T-cell (primary cell): Measurements from ENCODE around the gene CCDC9B. TPM values are rescaled to one million over a fixed set of nuclear protein-coding genes. Genes with fewer than 3 reads are reported as not detected.

ENCODE experiments used
- ATAC-seq, 4 experiments: fragments of 200-7000 bp in 3 of 4; fragments of 150-1000 bp in 1 of 4; cut with Tn5 transposase; replicated peaks in 1 of 4; 1 replicate in 3 of 4; 2 replicates in 1 of 4; pipeline ENCODE4 v1.10.0; 2021; ENCODE audit warnings: moderate library complexity in 3 of 4, mild to moderate bottlenecking in 2 of 4, moderate number of reproducible peaks in 1 of 4
- CTCF ChIA-PET, 2 donors: fragments of 300-600 bp; sonication (Branson Sonifier 250); formaldehyde crosslinking; loops; one replicate each; lab custom pipeline; 2022; ENCODE audit warnings: antibody characterized with exemption in 2 of 2; lab: Charles Lee
- POLR2A ChIA-PET, 2 donors: fragments of 300-600 bp; sonication (Branson Sonifier 250); formaldehyde crosslinking; loops; one replicate each; lab custom pipeline; 2022; ENCODE audit warnings: antibody characterized with exemption in 2 of 2; lab: Charles Lee
- DNase-seq, 35 experiments: peaks; one replicate each; pipeline versions ENCODE4 v3.0.0 to v3.0.0-alpha.2; 2013 to 2023
- H3K27ac ChIP-seq: one replicate; pipeline ENCODE4 v1.5.1; 2013; ENCODE audit warnings: low read length
- H3K27me3 ChIP-seq, 2 experiments: replicated peaks in 1 of 2; 1 replicate in 1 of 2; 2 replicates in 1 of 2; pipeline versions ENCODE4 v1.6.1 to v1.7.0; 2013; ENCODE audit warnings: low read length in 1 of 2, mixed read lengths in 1 of 2; ENCODE audit not compliant: control insufficient read depth in 2 of 2, insufficient read depth in 2 of 2; ENCODE audit errors: extremely low read depth in 1 of 2
- H3K36me3 ChIP-seq, 2 donors: 1 replicate in 1 of 2; 2 replicates in 1 of 2; pipeline versions ENCODE4 v1.6.1 to v1.7.0; 2013; ENCODE audit warnings: low read length in 1 of 2; ENCODE audit not compliant: control insufficient read depth in 2 of 2, insufficient read depth in 1 of 2; ENCODE audit errors: extremely low read depth in 1 of 2
- H3K4me1 ChIP-seq, 2 experiments: 1 replicate in 1 of 2; 2 replicates in 1 of 2; pipeline versions ENCODE4 v1.6.1 to v1.7.0; 2013; ENCODE audit warnings: low read length in 2 of 2, mixed read lengths in 1 of 2; ENCODE audit not compliant: insufficient read depth in 2 of 2, control insufficient read depth in 1 of 2; ENCODE audit errors: extremely low read depth in 1 of 2
- H3K4me3 ChIP-seq, 2 donors: 1 replicate in 1 of 2; 2 replicates in 1 of 2; pipeline versions ENCODE4 v1.5.1 to v1.7.0; 2013; ENCODE audit warnings: mild to moderate bottlenecking in 2 of 2, low read length in 1 of 2, moderate library complexity in 1 of 2; ENCODE audit not compliant: control insufficient read depth in 1 of 2; ENCODE audit errors: extremely low read depth in 1 of 2
- H3K9me3 ChIP-seq: 2 replicates; pipeline ENCODE4 v1.7.0; 2013
- H3K27ac Mint-ChIP-seq, 2 donors: one replicate each; pipeline ENCODE4 v1.8.0; 2020 to 2021; ENCODE audit warnings: mild to moderate bottlenecking in 2 of 2, mixed read lengths in 2 of 2
- H3K27me3 Mint-ChIP-seq, 2 donors: one replicate each; pipeline ENCODE4 v1.8.0; 2021 to 2022; ENCODE audit warnings: mixed read lengths in 2 of 2
- H3K36me3 Mint-ChIP-seq: one replicate; pipeline ENCODE4 v1.8.0; 2021; ENCODE audit warnings: mixed read lengths
- H3K4me1 Mint-ChIP-seq, 3 donors: one replicate each; pipeline ENCODE4 v1.8.0; 2020 to 2022; ENCODE audit warnings: mixed read lengths in 3 of 3, mild to moderate bottlenecking in 1 of 3
- H3K4me3 Mint-ChIP-seq, 3 donors: one replicate each; pipeline ENCODE4 v1.8.0; 2020 to 2022; ENCODE audit warnings: mild to moderate bottlenecking in 3 of 3, mixed read lengths in 3 of 3, moderate library complexity in 3 of 3
- H3K9me3 Mint-ChIP-seq, 3 donors: one replicate each; pipeline ENCODE4 v1.8.0; 2020 to 2022; ENCODE audit warnings: mixed read lengths in 3 of 3
- WGBS: methylation state at CpG from one replicate; pipeline ENCODE4 v1.1.5; 2013; ENCODE audit warnings: missing lambda C conversion rate; ENCODE audit not compliant: insufficient coverage; 5-methylcytosine and 5-hydroxymethylcytosine counted together
- total RNA-seq, 35 experiments: library from RNA in 6 of 35; stranded (reverse) in 6 of 35; fragments of 120-200 nt in 1 of 35; gene quantifications; one replicate each; pipeline versions ENCODE4 v1.2.1 to v1.2.4 and lab custom pipeline; 2013 to 2026

CCDC9B gene
- total RNA-seq, 5 donors from 2014 or later (not counting 1 experiment from before 2014, with no cell fraction given): 0.80 to 2.2 (median 1.7) TPM

GRCh38 chr15:40331026-40331425, 9.7 kb downstream of the CCDC9B start:
- ChIA-PET POLR2A (no interaction called here), CTCF (interaction anchor here (1.4 to 1.9 kb wide), 2 partner anchors 10 to 52 kb away, joined by 4 to 6 read pairs; no protein-coding TSS in a partner anchor)
- Histone ChIP-seq H3K4me1 (peaks cover 14 to 23% of the 10 kb centered on the region in 2 experiments), H3K9me3 (no peaks in the 10 kb centered on the region), H3K27ac (no peak overlapping the region), H3K27me3 (no peaks in the 10 kb centered on the region), H3K36me3 (no peaks in the 10 kb centered on the region), H3K4me3 (no peak overlapping the region)
- Mint-ChIP-seq H3K4me1 (peaks cover 14 to 38% (median 17%) of the 10 kb centered on the region in 3 donors), H3K27ac (no peak overlapping the region), H3K4me3 (no peak overlapping the region), H3K9me3 (no peaks in the 10 kb centered on the region), H3K27me3 (no peaks in the 10 kb centered on the region), H3K36me3 (no peaks in the 10 kb centered on the region)
- WGBS: no CpG with 5 or more reads among the region's 7 CpGs
- ATAC-seq: no peak
- DNase-seq: no peak

GRCh38 chr15:40330368-40330836, 10.3 kb downstream of the CCDC9B start:
- H3K9me3 Mint-ChIP-seq: no peaks in the 10 kb centered on the region
- H3K27ac ChIP-seq: no peak overlapping the region
- DNase-seq (no peak), ATAC-seq (no peak)
- no peaks in the 10 kb centered on the region for H3K27me3 ChIP-seq
- no peaks in the 10 kb centered on the region for H3K27me3 Mint-ChIP-seq
- no peak overlapping the region for H3K27ac Mint-ChIP-seq
- no peaks in the 10 kb centered on the region for H3K36me3 Mint-ChIP-seq
- no peak overlapping the region for H3K4me3 Mint-ChIP-seq
- POLR2A ChIA-PET: no interaction called here
- H3K36me3 ChIP-seq: no peaks in the 10 kb centered on the region
- peaks cover 15 to 25% of the 10 kb centered on the region in 2 experiments for H3K4me1 ChIP-seq
- H3K4me3 ChIP-seq: no peak overlapping the region
- CTCF ChIA-PET: interaction anchor here (0.9 to 1.9 kb wide), 3 partner anchors 9 to 55 kb away, joined by 4 to 6 read pairs (median 4); no protein-coding TSS in a partner anchor
- no peaks in the 10 kb centered on the region for H3K9me3 ChIP-seq
- peaks cover 20 to 42% (median 23%) of the 10 kb centered on the region in 3 donors for H3K4me1 Mint-ChIP-seq
- 97% methylated on average over 4 of the region's 5 CpGs for WGBS

GRCh38 chr15:40329804-40330203, 10.9 kb downstream of the CCDC9B start:
- ATAC-seq: no peak
- ChIA-PET CTCF (interaction anchor here in 1 of 2 donors (0.9 to 1.9 kb wide), 2 partner anchors 9 to 55 kb away, joined by 4 to 6 read pairs; no protein-coding TSS in a partner anchor), POLR2A (interaction anchor here in 1 of 2 donors (0.7 kb wide), 1 partner anchor 23 kb away, joined by 4 read pairs; no protein-coding TSS in a partner anchor)
- no peaks in the 10 kb centered on the region for H3K9me3 Mint-ChIP-seq
- H3K27me3 Mint-ChIP-seq: no peaks in the 10 kb centered on the region
- no peak overlapping the region for H3K27ac ChIP-seq
- H3K27ac Mint-ChIP-seq: no peak overlapping the region
- no peaks in the 10 kb centered on the region for H3K36me3 ChIP-seq
- H3K4me3 Mint-ChIP-seq: no peak overlapping the region
- no peaks in the 10 kb centered on the region for H3K9me3 ChIP-seq
- peaks cover 24 to 48% (median 27%) of the 10 kb centered on the region in 3 donors for H3K4me1 Mint-ChIP-seq
- H3K36me3 Mint-ChIP-seq: no peaks in the 10 kb centered on the region
- no peak overlapping the region for H3K4me3 ChIP-seq
- no peak for DNase-seq
- H3K27me3 ChIP-seq: no peaks in the 10 kb centered on the region
- 100% methylated on average over 3 of the region's 7 CpGs for WGBS
- peaks cover 16 to 26% of the 10 kb centered on the region in 2 experiments for H3K4me1 ChIP-seq

- Mint-ChIP-seq H3K36me3 (no peaks in the 10 kb centered on the region), H3K27ac (no peak overlapping the region), H3K27me3 (no peaks in the 10 kb centered on the region), H3K9me3 (no peaks in the 10 kb centered on the region), H3K4me3 (no peak overlapping the region), H3K4me1 (peaks cover 19 to 41% (median 21%) of the 10 kb centered on the region in 3 donors)
- Histone ChIP-seq H3K4me1 (peaks cover 7 to 21% of the 10 kb centered on the region in 2 experiments), H3K27me3 (no peaks in the 10 kb centered on the region), H3K9me3 (no peaks in the 10 kb centered on the region), H3K36me3 (no peaks in the 10 kb centered on the region), H3K27ac (no peak overlapping the region), H3K4me3 (no peak overlapping the region)
- ChIA-PET CTCF (interaction anchor here (0.7 to 5.1 kb wide), 2 partner anchors 9 to 15 kb away, joined by 3 to 30 read pairs; no protein-coding TSS in a partner anchor), POLR2A (interaction anchor here (0.6 to 0.7 kb wide), 2 partner anchors 68 to 107 kb away, joined by 3 to 4 read pairs; no protein-coding TSS in a partner anchor)
- no peak for DNase-seq
- ATAC-seq: no peak
- 80% methylated on average over 5 of the region's 5 CpGs for WGBS
These were observed 12.0 kb downstream of the CCDC9B start for GRCh38 chr15:40328751-40329150.

- WGBS: 80% methylated on average over 2 of the region's 3 CpGs
- Histone ChIP-seq H3K4me3 (no peak overlapping the region), H3K9me3 (no peaks in the 10 kb centered on the region), H3K27ac (no peak overlapping the region), H3K36me3 (no peaks in the 10 kb centered on the region), H3K27me3 (no peaks in the 10 kb centered on the region), H3K4me1 (peaks cover 5 to 17% of the 10 kb centered on the region in 2 experiments)
- CTCF ChIA-PET: interaction anchor here in 1 of 2 donors (5.1 kb wide), 1 partner anchor 10 kb away, joined by 30 read pairs; no protein-coding TSS in a partner anchor
- Mint-ChIP-seq H3K27ac (no peak overlapping the region), H3K4me3 (no peak overlapping the region), H3K4me1 (peaks cover 17 to 37% (median 19%) of the 10 kb centered on the region in 3 donors), H3K36me3 (no peaks in the 10 kb centered on the region), H3K27me3 (no peaks in the 10 kb centered on the region), H3K9me3 (no peaks in the 10 kb centered on the region)
- no peak for ATAC-seq
- no peak for DNase-seq
- POLR2A ChIA-PET: no interaction called here
These were observed 12.6 kb downstream of the CCDC9B start for GRCh38 chr15:40328176-40328575.

GRCh38 chr15:40327457-40327856, 13.3 kb downstream of the CCDC9B start:
- Histone ChIP-seq H3K4me1 (peaks cover 9 to 24% of the 10 kb centered on the region in 2 experiments), H3K9me3 (no peaks in the 10 kb centered on the region), H3K27ac (no peak overlapping the region), H3K27me3 (no peaks in the 10 kb centered on the region), H3K4me3 (no peak overlapping the region), H3K36me3 (no peaks in the 10 kb centered on the region)
- 63% methylated on average over 5 of the region's 6 CpGs for WGBS
- Mint-ChIP-seq H3K27ac (no peak overlapping the region), H3K36me3 (no peaks in the 10 kb centered on the region), H3K4me3 (no peak overlapping the region), H3K4me1 (peaks cover 23 to 30% (median 23%) of the 10 kb centered on the region in 3 donors), H3K27me3 (no peaks in the 10 kb centered on the region), H3K9me3 (no peaks in the 10 kb centered on the region)
- ChIA-PET CTCF (interaction anchor here (1.7 to 5.1 kb wide), 2 partner anchors 10 to 11 kb away, joined by 5 to 30 read pairs; no protein-coding TSS in a partner anchor), POLR2A (interaction anchor here in 1 of 2 donors (0.5 kb wide), 1 partner anchor 1626 kb away, joined by 4 read pairs; no protein-coding TSS in a partner anchor)
- ATAC-seq (no peak), DNase-seq (no peak)
